ENCODE results near the gene SLC38A3.
A peak's percentile ranks its signal among the peaks of the same experiment; 100 is the strongest.
"Not testable (repeated sequence)": the region's sequence is repeated elsewhere in the genome, so short reads cannot be mapped to it uniquely, and the experiment has no call there.

SLC38A3 gene

DNA sequence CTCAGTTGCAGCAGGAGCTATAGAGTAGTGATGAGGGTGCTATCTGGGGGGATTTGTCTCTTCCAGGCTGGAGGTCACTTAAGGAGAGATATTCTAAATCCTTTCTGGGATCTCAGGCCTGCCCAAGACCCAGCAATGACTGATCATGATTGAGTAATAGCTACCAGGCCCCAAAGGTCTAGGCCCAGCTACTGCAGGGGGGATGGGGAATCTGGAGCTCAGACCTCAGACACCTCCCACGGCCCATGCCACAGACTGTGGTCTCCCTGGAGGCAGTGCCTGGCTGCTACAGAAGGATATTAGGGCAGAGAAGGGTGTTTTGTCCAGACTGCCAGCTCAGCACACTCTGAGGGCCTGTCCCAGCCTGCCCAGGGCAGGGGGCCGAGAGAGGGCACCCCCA is 6.9 kb downstream of the SLC38A3 start:
- DNase-seq, result no peak

DNA sequence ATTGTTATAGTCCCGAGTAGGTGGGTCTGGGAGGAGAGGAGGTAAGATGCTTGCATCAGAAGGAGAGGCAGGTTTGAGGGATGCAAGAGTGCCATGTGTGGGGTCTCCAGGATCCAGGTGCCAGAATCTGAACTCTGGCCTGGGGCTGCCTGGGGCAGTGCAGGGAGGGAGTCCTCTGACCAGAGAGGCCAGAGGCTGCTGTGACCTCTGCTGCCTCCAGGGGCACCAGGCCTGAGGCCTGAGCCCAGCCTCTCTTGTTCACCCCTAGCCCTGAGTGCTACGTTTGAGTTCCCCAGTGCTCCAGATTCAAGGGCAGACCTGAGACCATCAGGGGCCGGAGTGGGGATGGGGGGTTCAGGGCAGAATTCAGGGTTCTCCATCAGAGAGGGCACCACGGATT is 7.4 kb downstream of the SLC38A3 start:
- DNase-seq, result no peak

DNA sequence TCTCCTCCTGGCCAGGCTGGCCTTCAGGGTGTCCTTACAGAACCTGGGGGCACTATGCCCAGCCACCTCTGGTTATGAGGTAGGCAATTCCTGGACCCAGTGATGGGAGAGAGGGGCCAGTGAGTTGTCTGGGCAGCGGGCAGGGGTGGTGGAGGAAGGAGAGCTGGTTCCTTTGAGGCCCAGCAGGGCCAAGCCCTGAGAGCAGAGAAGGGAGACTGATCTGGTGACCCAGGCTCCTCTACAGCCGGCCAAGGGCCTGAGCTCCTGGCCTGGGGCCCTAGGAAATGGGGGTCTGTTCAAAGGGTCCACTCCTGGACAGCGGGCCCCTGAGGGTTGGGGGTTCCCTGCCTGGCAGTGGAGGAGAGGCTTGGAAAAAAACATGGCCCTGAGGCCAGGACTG is 7.9 kb downstream of the SLC38A3 start:
- DNase-seq, result no peak

DNA sequence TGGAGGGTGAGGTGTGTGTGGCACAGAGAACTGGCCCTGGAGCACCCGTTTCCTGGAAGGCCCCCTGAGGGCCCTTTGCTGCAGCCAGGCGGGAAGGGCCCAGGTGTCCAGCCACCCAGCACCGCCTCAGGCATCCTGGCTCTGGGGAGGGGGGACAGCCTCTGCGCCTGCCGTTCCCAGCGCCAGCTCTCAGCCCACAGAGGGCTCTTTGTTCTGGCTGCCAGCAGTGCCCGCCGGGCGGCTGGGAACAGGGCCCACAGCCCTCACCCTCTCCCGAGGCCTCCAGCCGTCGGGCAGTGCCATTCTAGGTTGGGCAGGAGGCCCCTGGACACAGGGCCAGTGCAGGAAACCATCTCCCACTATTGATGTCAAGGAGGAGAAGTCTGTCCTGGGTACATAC is 8.3 kb downstream of the SLC38A3 start:
- DNase-seq, result no peak

DNA sequence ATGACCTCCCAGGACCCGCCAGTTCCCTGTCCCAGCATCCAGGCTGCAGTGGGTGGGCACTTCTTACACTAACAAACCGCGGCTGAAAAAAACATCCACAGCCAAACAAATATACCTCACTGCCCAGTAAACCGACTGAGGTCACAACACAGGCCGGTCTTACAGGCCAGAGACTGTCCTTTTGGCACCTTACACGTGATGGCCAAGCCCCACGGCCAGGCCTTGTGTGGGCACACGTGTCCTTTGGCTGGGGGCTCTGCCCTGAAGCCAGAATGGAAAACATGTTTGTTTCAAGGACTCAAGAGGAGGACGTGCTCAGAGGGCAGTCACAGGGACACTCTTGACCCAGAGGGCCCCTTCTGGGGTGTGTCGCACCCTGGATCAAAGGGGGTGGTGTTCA is 9.8 kb downstream of the SLC38A3 start:
- DNase-seq, result no peak

DNA sequence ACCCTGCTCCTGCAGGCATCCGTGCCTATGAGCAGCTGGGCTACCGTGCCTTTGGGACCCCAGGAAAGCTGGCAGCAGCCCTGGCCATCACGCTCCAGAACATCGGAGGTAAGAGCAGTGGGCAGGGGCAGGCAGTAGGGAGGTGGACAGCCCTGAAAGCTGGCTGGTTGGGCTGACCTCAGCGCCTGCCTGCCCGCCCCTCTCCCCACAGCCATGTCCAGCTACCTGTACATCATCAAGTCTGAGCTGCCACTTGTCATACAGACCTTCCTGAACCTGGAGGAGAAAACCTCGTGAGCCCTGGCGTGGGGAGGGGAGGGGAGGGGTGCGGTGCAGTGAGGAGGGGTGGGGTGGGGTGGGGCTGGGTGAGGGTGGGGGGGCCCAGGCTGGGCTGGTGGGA is 10.5 kb downstream of the SLC38A3 start:
- no peak for DNase-seq

DNA sequence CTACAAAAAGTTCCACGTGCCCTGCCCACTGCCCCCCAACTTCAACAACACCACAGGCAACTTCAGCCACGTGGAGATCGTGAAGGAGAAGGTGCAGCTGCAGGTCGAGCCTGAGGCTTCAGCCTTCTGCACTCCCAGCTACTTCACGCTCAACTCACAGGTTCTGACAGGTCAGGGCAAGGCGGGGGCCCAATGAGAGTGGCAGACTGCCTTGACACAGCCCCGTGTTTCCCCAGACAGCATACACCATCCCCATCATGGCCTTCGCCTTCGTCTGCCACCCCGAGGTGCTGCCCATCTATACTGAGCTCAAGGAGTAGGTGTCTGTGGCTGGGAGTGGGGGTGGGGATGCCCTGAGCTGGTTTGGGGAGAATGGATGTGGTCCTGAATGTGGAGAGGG is 12.6 kb downstream of the SLC38A3 start:
- no peak for DNase-seq

DNA sequence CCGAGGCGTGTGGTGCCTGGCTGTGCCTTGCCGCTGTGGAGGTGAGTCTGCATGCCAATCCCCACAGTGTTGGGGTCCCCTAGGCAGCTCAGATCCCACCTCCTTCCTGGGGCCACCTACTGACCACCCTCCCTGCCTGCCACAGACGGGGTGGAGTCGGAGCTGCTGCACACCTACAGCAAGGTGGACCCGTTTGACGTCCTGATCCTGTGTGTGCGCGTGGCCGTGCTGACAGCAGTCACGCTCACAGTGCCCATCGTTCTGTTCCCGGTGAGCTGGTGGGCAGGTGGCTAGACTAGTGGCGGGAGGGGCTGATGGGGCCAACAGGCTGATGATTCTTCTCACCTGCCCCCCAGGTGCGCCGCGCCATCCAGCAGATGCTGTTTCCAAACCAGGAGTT is 13.4 kb downstream of the SLC38A3 start:
- DNase-seq, result no peak

DNA sequence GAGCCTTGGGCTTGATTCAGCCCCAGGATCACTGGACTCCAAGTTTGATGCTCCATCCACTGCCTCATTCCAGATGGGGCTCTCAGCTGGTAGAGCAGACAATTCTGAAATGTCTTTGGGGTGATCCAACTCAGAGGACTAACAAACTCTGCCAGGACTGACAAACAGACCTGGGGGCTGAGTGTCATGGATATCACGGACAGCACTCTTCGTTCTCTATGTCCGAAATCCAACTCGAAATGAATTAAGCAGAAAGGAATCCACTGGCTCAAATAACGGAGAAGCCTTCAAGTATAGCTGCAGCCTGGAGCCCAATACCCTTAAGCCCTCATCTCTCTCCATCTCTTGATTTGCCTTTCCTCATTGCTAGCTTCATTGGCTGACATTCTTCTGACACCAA is 14.2 kb downstream of the SLC38A3 start:
- no peak for DNase-seq

DNA sequence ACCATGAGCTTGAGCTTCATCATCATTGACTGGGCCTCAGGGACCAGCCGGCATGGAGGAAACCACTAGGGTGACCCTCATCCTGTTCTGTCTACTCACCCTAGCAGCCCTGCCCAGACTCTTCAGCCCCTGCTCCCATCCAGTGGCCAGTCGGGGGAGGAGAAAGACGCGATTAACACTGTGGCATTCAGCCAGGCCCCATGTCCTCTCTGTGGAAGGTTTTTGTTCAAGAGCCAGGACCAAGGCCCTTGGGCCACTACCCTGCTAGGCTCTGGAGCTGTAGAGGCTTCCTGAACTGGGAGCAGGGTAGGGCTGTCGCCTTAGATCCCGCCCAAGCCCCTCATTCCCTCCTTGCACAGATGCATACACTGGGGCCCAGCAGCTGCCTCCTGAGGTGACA is 15.0 kb downstream of the SLC38A3 start:
- no peak for DNase-seq

DNA sequence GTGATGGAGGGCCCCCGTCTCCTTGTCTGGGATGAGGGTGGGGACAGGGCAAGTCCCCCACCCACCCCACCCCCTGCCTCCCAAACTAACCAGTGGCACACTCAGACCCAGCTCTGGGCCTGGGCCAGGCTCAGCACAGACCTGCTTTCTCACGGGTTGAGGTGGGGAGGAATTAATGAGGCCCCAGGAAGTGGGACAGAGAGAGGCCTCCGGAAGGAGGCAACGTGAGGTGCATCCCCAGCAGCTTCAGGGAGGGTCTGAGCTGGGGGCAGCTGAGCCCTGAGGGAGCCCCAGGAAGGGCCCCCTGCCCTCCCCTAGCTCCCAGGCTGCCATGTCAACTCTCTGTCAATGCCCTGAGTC is 16.0 kb downstream of the SLC38A3 start:
- no peak for DNase-seq

DNA sequence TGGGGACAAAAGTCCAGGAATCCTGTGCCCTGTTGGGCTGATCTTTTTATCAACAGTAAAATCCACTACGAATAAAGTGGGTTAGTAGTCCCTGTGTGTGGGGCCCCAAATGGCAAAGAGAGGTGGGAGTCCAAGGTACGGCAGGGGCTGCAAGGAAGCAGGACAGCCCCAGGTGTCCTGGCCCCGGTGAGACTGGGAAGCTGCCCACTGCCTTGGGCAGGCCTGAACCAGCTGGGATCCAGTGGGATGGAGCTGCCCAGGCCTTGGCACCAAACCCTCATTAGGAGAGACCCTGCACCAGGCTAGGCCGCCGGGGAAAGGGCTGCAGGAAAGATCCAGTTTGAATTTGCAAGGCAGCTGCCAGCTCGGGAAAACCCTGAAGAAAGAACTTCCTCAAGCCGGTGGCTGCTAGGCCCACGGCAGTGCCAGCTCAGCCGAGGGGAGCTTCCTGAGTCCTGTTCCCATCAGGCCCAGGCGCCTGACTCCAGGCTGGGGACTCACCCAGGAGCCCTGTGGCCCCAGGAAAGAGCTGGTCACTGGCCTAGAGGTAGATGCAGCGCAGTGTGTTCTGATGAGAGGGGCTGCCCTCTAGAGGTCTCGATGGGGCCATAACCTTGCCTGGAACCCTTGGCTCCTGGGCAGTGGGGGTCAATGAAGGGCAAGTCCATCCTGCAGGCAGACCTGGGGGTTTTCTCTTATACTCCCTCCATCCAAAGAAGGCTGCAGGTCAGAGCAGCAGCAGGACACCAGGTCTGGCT is 16.5 kb downstream of the SLC38A3 start:
- no peak for DNase-seq

DNA sequence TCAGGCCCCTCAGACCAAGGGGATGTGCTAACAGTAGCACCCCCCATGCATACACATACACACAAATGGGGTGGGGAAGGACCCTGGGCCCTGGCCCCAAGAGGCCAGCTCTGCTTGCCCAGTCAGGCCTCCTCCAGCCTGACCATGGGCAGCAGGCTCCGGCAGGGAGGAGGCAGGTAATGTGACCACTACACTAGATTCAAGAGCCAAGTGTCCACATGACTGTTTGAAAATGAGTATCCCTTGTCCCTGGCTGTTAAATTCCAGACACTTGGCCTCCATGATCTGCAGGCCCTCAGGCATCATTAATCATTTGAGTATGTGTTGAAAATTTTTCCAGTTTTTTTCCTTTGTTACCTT is 17.1 kb downstream of the SLC38A3 start:
- DNase-seq, result no peak

DNA sequence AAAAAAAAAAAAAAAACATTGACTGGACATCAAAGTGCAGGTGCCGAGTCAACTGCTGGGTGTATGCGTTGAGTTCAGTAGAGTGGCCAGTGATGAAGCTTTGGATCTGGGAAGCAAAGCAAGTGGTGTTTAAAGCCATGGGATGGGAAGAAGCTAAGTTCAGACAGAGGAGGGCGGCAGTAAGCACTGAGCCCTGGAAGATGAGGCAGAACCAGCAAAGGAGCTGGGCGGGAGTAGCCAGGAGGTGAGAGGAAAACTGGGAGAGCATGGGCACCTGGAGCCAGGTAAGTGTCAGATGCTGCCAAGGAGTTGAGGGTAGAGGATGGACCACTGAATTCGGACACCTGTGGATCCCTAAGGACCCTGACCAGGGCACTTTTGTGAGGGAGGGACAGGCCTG is 19.6 kb downstream of the SLC38A3 start:
- DNase-seq, result no peak

DNA sequence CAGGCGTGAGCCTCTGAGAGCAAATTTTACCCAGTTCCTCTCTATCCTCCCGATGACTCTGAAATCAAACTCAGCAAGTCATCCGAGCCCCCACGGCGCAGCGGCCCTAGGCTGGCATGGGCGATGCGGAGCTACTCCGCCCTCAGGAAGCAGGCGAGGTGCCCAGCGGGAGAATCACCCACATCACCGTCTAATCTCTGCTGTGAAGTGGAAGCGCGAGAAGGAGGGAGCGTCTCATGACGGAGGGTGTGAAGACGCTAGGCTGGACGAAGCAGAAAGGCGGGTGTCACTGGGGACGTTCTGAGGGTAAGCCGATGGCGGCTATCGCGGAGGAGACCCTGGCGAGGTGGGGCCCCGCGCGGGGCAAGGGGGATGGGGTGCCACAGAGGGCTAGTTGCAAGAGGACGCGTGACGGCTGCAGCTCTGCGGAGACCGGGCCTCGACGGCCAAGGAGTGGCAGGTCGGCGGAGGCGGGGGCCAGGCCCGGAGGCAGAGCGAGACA is 21.9 kb downstream of the SLC38A3 start:
- peak; percentile 48 for DNase-seq

DNA sequence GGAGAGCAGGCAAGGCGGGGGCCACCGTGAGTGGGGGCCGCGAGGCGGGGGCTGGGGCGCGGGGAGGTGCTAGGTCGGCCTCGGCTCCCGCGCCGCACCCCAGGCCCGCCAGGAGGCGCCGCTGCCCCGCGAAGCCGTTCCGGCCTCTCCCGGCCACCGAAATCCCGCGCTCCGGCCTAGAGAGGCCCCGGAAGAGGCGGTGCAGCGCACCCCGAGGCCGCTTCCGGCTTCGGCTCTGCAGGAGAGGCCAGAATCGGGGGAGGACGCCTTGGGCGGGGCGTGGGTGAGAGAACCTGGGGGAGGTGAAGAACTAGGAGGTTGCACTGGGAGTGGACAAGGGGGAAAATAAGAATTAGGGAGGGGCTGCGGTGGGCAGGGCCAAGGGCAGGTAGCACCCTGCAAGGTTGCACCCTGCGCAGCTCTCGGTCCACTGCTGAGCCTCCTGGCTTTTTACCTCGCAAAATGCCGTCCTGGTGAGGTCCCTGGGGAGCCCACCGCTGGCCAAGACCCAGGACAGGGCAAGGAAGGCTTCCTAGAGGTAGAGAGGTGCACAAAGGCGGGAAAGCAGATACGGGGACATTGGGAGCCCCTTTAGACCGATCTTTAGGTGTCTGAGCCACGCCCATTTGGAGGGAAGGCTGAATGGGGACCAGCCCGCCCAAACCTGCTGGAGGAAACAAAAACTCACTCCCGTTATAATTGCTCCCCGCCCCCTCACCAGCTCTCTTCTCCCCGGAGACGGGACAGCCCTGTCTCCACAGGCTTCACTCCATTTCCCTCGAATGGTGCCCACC is 22.5 kb downstream of the SLC38A3 start:
- peak; percentile 88 for DNase-seq

DNA sequence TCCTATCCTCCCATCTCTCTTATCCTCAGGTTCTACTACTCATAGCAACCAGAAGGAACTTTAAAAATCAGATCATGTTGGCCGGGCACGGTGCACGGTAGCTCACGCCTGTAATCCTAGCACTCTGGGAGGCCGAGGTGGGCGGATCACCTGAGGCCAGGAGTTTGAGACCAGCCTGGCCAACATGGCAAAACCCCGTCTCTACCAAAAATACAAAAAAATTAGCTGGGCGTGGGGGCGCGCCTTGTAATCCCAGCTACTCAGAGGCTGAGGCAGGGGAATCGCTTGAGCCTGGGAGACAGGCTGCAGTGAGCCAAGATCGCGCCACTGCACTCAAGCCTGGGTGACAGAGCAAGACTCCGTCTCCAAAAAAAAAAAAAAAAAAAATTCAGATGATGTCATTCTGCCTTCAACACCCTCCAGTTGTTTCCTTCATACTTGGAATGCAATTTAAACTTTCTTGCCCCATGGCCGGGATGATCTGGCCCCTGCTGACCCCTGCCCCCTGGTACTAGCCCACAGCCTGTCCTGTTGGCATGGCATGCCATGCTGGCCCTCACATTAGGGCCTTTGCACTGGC is 23.2 kb downstream of the SLC38A3 start:
- not testable (repeated sequence) for DNase-seq

DNA sequence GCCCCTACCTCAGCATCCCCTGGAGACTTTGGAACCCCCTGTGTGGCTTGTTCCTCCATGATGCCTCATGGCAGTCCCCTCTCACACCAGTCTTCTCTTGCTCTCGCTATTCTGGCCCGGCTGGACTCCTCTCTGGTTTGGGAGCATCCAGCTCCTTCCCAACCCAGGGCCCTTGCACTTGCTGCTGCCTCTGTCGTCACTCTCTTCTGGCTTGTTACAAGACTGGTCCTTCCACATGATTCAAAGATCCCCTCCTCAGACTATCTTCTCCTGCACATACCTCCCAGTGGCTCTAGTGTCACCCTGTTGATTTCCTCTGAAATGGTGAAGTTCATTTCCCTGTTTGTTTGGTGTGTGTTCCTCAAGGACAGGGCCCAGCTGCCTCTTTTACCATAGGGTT is 24.4 kb downstream of the SLC38A3 start:
- DNase-seq, result no peak

DNA sequence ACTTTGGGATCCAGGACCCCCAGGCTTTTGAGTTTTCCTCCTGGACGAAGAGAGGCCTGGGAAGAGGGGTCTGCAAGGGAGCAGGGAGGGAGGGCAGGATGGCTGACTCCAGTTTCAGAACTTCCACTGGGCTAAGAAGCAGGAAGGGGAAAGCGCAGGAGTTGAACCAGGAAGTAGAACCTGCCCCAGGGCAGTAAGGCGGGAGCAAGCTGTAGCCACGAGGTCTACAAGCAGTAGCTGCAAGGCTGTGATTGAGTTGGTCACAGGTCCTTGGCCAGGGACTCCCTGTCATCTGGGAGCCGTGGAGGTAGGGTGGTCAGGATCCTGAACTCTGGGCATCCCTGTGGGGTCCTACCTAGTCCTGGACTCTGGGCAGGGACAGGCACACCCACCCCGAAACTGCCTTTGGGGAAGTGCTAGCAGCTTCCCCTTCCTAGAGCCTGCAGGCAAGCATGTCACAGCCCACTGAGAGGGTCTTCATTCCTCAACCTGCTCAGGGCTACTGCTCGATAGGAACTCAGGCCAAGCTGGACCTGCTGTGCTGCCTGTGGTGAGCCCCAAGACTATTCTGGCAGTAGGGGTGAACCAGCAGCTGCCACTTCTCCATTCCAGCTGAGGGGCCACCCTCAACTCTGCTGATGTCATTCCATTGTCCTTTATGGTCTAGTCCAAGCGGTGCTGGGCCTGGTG is 25.2 kb downstream of the SLC38A3 start:
- no peak for DNase-seq

DNA sequence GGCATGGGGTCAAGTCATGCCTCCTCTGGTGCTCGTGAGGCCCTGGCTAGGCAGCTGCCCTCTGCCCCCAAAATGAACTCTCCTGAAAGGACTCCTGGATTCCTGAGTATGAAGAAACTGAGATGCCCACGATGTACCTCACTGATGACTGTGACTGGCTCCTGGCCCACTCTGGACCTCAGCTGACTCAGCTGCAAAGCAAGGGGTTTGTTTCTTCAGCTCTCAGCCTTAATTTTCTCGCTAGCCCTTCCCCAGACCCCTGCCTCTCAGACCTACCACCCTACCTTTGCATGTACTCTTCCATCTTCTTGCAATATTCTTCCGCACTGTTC is 25.7 kb downstream of the SLC38A3 start:
- no peak for DNase-seq

DNA sequence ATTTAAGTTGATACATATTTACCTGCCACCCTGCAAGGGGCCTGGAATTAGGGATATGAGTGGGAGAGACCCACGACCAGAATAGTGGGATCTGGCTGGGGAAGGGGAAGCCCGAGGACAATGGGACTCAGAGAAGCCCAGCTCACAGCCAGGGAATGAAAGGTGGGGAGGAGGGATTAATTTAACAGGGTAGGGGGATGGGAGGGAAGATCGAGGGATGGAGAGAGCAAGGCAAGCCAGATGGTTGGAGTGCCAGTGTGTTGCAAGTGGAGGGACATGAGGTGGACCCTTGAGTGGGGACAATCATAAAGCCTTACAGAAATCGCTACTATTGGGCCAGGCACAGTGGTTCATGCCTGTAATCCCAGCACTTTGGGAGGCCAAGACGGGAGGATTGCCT is 26.5 kb downstream of the SLC38A3 start:
- DNase-seq, result no peak

DNA sequence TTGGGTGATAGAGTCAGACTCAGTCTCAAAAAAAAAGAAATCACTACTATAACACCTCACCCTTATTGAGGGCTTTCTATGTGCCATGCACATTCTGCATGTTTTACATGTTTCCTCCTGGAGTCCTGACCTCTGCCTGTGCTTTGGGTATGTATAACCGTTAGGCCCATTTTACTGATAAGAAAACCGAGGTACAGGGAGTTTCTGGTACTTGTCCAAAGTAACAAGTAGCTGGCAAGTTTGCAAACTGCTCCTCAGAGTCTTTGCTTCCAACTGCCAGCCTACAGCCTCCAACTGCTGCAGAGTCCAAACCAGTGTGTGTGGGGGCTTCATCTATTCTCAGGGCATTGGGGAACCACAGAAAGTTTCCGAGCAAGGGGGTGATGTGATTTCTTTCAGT is 27.2 kb downstream of the SLC38A3 start:
- no peak for DNase-seq

DNA sequence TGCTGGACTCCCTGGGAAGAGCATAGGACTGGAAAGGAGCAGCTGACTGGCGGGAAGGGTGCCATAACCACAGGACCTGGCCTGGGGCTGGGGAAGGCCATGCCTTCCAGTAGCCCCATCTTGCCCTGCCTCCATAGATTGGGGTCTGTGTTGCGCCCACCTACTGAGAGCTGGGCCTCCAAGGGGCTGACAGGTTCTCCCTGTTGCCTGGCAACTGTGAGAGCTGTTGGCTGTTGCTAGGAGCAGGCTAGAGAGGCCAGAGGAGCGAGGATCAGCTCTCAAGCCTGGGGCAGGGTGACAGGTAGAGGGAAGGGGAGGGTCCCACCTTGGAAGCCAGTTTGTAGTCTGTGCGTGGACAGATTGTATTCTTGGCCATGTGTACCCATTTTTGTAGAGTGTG is 28.1 kb downstream of the SLC38A3 start:
- DNase-seq, result no peak

All from activated naive CD4-positive, alpha-beta T cell treated with anti-CD3 and anti-CD28 coated beads, Interleukin-2, amount 50 U/mL, for 16 hours (primary cell).